GM12864 (cell line): Measurements from ENCODE around the gene C17orf107.

Experiments used
- DNase-seq: peaks from one replicate; pipeline ENCODE4 v3.0.0-alpha.2; 2011; ENCODE audit warnings: low read depth
- H3K4me3 ChIP-seq: 2 replicates; pipeline ENCODE4 v1.5.1; 2011; ENCODE audit warnings: mild to moderate bottlenecking, low read depth, low read length, control low read depth
- TF ChIP-seq, protein P1 (sequence below): IDR thresholded peaks from 2 replicates; pipeline ENCODE4 v1.5.1; 2011; ENCODE audit warnings: low read depth, mild to moderate bottlenecking, moderate library complexity, low read length, control low read depth, inconsistent platforms; ENCODE audit errors: missing control alignments

C17orf107 gene

DNA sequence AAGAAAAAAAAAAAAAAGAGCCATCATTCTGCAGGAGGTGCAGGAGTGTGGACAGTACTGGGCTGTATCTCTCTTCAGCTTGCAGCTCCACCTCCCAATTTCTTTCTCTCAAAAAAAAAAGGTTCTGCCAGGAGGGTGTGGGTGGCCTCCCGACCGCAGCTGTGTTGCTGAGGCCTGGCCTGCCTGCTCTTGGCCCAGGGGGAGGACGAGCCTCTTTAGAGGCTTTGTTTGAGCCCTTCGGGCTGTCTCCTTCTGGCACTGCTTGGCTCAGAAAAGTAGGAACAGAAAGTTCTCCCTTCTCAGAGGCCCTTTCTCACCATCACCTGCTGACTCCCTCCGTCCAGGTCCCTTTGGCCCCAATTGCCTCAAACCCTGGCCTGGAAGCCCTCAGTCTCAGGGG is 22.2 kb upstream of the C17orf107 start:
- TF ChIP-seq, protein P1, sequence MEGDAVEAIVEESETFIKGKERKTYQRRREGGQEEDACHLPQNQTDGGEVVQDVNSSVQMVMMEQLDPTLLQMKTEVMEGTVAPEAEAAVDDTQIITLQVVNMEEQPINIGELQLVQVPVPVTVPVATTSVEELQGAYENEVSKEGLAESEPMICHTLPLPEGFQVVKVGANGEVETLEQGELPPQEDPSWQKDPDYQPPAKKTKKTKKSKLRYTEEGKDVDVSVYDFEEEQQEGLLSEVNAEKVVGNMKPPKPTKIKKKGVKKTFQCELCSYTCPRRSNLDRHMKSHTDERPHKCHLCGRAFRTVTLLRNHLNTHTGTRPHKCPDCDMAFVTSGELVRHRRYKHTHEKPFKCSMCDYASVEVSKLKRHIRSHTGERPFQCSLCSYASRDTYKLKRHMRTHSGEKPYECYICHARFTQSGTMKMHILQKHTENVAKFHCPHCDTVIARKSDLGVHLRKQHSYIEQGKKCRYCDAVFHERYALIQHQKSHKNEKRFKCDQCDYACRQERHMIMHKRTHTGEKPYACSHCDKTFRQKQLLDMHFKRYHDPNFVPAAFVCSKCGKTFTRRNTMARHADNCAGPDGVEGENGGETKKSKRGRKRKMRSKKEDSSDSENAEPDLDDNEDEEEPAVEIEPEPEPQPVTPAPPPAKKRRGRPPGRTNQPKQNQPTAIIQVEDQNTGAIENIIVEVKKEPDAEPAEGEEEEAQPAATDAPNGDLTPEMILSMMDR = no peak

DNA sequence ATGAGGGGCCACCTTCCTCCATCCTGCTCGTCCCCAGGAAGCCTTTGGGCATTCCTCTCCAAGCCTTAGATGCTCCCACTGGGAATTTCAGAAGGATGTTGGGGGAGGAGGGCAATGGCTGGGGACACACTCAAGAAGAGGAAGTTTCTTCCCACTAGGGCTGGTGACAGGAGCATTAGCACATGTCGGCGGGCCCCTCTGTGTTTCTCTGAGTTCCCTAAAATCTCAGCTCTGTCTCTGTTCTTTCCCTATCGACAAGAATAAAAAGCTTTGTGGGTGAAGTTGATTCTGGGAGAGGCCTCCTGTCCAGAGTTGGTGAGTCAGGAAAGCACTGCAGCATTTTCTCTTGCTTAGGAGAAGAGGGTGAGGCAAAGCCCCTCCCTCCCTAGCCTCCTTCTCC is 19.7 kb upstream of the C17orf107 start:
- TF ChIP-seq, protein P1 = no peak
- DNase-seq = no peak
- H3K4me3 ChIP-seq = no peak overlapping the region

More for the DNA sequence above, 22.2 kb upstream of the C17orf107 start:
- no peak for DNase-seq
- H3K4me3 ChIP-seq = no peak overlapping the region

DNA sequence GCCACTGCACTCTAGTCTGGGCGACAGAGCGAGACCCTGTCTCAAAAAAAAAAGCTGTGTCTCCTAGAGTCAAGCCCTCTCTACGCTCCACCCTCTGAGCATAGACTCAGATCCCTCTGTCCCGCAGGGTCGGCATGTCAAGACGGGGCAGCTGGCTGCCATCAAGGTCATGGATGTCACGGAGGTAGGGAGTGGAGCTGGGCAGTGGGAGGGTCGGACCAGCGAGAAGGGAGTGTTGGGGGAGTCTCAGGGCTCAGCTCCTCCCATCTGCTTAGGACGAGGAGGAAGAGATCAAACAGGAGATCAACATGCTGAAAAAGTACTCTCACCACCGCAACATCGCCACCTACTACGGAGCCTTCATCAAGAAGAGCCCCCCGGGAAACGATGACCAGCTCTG is 18.5 kb upstream of the C17orf107 start:
- DNase-seq = no peak
- TF ChIP-seq, protein P1 = no peak
- no peak overlapping the region for H3K4me3 ChIP-seq

DNA sequence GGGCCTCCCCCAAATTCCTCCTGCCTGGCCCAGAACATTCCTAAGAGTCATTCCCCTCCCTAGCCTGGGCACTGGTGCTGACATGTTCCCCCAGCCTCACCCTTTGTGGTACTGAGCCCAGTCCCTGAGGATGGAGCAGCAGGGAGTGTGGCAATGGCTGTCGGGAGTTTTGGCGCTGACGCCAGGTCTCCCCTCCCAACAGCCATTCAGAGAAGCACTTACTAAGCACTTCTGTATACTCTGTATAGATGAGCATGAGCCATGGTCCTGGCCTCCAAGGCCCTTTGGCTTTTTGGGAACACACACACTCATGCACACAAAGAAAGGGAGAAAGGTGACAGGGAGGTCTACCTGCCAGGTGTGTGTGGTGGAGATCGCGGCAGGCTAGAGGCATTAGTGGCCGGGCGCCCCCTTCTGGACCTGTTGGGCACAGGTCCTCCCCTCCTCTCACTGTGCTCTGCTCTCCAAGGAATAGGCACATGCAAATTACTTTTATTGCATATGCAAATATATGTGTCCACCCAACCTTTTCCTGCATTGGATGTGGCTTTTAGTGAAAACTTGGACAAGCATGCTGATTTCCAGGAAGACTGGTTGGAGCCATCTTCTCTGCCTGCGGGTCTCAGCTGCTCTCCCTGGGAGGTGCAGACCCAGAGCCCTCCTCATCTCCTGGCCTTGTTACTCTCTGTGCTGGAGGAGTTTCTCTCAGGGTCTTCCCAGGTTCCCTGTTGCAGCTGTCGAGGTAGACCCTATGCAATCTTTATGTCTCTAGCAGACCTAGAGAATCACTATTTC is 17.4 kb upstream of the C17orf107 start:
- DNase-seq = peak; percentile 18
- TF ChIP-seq, protein P1 = peak; percentile 93

DNA sequence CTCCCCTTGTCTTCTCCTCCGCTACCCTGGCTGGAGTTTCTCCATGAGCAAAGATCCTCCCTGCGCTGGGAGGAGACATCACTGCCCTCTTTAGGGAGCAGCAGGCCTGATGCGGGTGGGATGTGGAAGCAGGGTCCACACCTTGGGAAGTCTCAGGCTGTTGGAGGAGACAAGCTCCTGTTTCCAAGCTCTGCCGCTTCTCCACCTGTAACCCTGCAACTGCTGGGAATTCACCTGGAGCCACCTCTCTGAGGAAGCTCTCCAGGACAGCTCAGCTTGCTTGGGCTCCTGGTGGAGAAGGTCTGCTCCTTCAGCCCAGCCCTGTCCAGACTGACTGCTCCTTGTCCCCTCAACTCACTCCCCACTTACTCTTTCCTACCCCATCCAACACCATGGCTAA is 14.8 kb upstream of the C17orf107 start:
- TF ChIP-seq, protein P1 = no peak

More for the DNA sequence above, 17.4 kb upstream of the C17orf107 start:
- H3K4me3 ChIP-seq = no peak overlapping the region

DNA sequence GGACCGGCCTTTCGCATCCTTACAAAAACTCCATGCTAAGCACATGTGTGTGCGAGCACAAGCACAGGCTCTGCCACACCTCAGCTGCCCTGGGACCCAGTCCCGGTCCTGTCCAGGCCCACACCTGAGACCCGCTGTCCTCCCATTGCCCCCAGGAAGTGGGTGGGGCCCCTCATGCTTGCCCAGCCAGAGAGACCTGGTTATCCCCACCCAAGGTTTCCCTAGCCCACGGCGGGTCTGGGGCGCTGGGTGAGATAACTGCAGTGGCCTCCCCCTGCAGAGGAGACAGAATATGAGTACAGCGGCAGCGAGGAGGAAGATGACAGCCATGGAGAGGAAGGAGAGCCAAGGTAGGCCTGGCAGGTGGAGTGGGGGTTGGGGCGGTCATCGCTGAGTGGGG is 12.5 kb upstream of the C17orf107 start:
- no peak overlapping the region for H3K4me3 ChIP-seq
- DNase-seq = no peak
- TF ChIP-seq, protein P1 = no peak

More for the DNA sequence above, 14.8 kb upstream of the C17orf107 start:
- no peak overlapping the region for H3K4me3 ChIP-seq
- DNase-seq = no peak

DNA sequence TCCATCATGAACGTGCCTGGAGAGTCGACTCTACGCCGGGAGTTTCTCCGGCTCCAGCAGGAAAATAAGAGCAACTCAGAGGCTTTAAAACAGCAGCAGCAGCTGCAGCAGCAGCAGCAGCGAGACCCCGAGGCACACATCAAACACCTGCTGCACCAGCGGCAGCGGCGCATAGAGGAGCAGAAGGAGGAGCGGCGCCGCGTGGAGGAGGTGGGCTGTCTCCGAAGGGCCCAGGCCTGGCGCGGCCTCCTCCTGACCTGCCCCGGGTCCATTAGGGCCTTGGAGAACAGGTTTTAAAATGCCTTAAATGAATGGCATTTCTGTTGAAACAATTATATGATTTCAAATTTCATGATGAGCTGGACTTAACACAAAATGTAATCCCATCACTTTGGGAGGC is 11.8 kb upstream of the C17orf107 start:
- TF ChIP-seq, protein P1 = no peak
- no peak for DNase-seq
- no peak overlapping the region for H3K4me3 ChIP-seq
